Ecto neural progenitor cell (in vitro differentiated cells): ENCODE measurements around the gene TPST1.
"Not testable (repeated sequence)": the region's sequence is repeated elsewhere in the genome, so short reads cannot be mapped to it uniquely, and the experiment has no call there.

Experiments
- DNase-seq: peaks from one replicate; pipeline ENCODE4 v3.0.0-alpha.2; 2018; ENCODE audit warnings: low spot score

Gene TPST1

GRCh38 chr7:66333443-66333842 is 128.3 kb downstream of the TPST1 start:
- no peak for DNase-seq

DNA sequence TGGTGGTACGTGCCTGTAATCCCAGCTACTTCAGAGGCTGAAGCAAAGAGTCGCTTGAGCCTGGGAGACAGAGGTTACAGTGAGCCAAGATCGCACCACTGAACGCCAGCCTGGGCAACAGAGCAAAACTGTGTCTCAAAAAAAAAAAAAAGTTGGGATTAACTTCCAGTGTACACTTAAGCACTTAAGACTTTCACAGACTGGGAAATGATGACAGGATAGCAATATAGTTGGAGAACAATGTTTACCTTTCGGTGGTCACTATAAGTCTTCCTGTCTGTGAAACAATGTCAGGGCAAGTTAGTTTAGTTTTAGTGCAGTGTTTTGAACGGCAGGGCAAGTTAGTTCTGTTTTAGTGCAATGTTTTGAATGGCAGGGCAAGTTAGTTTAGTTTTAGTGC is 130.2 kb downstream of the TPST1 start:
- DNase-seq = no peak

- no peak for DNase-seq
These were observed 131.6 kb downstream of the TPST1 start for GRCh38 chr7:66336760-66337159.

DNA sequence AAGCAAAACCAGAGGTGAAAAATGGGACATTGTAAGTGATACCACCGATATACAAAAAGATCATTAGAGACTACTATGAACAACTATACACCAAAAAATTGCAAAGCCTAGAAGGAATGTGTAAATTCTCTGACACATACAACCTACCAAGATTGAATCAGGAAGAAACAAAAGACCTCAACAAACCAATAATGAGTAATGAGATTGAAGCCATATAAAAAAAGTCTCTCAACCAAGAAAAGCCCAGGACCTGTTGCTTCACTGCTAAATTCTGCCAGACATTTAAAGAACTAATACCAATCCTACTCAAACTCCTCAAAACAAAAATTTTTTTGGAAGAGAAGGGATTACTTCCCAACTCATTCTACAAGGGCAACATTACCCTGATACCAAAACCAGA is 134.0 kb downstream of the TPST1 start:
- no peak for DNase-seq

GRCh38 chr7:66344166-66344565 is 139.0 kb downstream of the TPST1 start:
- no peak for DNase-seq

- no peak for DNase-seq
These were observed 143.4 kb downstream of the TPST1 start for GRCh38 chr7:66348531-66348930.

DNA sequence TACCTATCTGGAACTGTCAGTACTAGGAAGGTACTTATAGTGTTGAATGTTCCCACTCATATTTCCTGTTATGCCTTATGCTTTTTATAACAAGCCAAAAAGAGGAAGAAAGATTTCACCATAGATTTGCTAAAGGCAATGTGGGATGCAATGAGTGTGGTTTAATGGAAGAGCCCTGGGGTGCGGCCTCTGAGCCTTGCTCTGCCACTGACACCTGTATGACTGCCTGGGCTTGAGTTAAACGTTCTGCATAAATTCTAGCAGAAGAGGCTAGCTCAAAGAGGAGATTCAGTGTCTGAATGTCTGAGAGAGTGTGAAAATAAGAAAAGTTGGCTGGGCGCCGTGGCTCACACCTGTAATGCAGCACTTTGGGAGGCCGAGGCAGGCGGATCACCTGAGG is 143.8 kb downstream of the TPST1 start:
- no peak for DNase-seq

- no peak for DNase-seq
These were observed 146.9 kb downstream of the TPST1 start for GRCh38 chr7:66352071-66352470.

DNA sequence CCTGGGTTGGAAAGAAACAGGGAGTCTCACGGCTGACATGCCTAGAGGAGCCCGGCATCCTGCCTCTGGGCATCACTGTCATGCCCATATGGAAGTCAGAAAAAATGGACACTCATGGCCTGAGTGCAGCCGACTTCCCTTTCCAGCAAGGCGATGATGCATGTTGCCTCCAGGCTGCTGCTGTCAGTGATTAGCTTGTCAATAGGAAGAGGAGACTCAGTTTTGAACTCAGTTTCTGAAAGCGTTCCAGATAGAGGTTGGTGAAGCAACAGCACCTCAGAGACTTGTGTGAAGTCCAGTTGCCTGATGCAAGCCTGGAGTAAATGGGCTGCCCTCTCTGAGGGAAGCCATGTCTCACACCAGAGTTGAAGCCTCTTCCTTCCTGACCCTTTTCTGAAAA is 148.4 kb downstream of the TPST1 start:
- no peak for DNase-seq

DNA sequence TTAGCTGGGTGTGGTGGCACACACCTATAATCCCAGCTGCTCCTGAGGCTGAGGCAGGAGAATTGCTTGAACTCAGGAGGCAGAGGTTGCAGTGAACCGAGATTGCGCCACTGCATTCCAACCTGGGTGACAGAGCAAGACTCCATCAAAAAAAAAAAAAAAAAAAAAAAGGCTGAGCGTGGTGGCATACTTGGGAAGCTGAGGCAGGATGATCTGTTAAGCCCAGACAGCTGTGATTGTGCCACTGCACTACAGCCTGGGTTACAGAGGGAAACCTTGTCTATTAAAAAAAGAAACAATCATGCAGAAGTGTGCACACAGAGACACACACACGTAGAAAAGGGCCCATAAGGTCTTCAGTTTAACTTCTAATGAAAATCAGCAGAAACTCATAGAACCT is 150.6 kb downstream of the TPST1 start:
- no peak for DNase-seq

GRCh38 chr7:66356277-66356721 is 151.2 kb downstream of the TPST1 start:
- no peak for DNase-seq

GRCh38 chr7:66357087-66357486 is 152.0 kb downstream of the TPST1 start:
- no peak for DNase-seq

- DNase-seq = no peak
These were observed 154.6 kb downstream of the TPST1 start for GRCh38 chr7:66359656-66360211.

- DNase-seq = no peak
These were observed 157.0 kb downstream of the TPST1 start for GRCh38 chr7:66362136-66362535.

DNA sequence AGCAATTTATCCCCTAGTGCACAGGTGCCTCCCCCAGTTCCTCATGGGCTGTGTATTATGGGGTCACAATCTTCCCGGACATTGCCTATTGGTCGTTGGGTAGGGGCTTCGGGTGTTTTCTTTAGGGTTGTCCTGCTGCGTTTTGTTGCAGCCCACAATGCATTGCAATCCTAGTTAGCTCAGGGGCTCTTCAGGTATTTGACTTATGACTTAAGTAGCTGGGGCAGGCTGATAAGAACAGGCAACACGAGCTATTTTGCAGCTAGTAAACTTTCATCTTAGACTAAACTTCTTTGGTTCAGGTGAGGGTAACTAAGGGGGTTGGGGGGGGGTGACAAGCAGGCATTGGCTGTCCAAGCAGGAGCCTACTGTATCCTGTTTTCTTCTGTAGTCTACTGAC is 158.5 kb downstream of the TPST1 start:
- no peak for DNase-seq

DNA sequence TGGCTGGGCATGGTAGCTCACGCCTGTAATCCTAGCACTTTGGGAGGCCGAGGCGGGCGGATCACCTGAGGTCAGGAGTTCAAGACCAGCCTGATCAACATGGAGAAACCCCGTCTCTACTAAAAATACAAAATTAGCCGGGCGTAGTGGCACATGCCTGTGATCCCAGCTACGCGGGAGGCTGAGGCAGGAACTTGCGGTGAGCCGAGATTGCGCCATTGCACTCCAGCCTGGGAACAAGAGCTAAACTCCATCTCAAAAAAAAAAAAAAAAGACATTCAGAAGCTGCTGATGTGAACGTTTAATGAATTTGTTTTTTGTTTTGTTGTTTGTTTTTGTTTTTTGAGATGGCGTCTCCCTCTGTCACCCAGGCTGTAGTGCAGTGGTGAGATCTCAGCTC is 159.9 kb downstream of the TPST1 start:
- not testable (repeated sequence) for DNase-seq

GRCh38 chr7:66371096-66371824 is 166.1 kb downstream of the TPST1 start:
- no peak for DNase-seq

- not testable (repeated sequence) for DNase-seq
These were observed 169.2 kb downstream of the TPST1 start for GRCh38 chr7:66374141-66374840.

DNA sequence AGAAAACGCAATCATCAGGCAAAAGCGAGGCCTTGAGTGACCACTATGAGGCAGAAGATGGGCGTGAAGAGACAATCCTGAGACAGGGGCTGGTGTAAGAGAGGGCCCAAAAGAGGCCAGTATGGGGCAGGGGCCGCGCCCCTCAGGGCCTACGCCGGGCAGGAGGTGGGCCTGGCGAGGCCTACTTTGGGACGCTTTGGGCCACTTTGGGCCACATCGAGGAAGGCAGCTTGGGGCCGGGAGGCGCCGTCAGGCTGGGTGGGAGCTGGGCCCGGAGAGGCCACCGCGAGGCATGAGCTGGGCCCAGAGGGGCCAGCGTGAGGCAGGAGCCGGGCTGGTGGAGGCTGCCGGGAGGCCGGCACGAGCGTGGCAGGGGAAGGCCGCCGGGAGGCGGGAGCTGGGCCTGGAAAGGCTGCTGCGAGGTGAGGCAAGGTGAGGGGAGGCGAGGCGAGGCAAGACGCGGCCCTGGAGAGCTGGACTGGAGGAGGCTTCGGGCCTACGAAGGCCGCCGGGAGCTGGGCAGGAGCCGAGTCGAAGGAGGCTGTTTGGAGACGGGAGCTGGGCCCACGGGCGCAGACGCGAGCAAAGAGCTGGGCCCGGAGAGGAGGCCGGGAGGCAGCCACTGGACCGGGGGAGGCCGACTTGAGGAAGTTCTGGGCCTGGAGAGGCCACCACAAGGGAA is 171.3 kb downstream of the TPST1 start:
- no peak for DNase-seq

DNA sequence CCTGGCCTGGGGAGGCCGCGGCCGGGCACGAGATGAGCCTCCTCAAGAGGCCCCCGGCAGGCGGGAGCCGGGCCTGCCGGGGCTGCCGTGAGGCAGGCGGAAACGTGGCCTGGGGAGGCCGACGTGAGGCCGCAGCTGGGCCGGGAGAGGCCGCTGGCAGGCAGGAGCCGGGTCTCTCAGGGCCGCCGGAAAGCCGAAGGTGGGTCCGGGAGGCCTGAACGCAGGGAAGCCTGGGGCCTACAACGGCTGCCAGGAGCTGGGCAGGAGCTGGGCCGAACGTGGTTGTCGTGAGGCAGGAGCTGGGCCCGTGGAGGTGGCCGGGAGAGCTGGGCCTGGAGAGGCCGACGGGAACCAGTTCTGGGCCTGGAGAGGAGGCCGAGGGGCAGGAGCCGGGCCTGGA is 171.9 kb downstream of the TPST1 start:
- DNase-seq = no peak

GRCh38 chr7:66377714-66378113 is 172.6 kb downstream of the TPST1 start:
- DNase-seq = no peak

- DNase-seq = no peak
These were observed 174.5 kb downstream of the TPST1 start for GRCh38 chr7:66379542-66380160.
